Progenitor cell of endocrine pancreas (in vitro differentiated cells): Measurements from ENCODE around the gene ZSCAN4. TPM values are rescaled to one million over a fixed set of nuclear protein-coding genes. Genes with fewer than 3 reads are reported as not detected.

Experiments
- DNase-seq: peaks from one replicate; pipeline ENCODE4 v3.0.0; 2021; ENCODE audit warnings: low spot score; ENCODE audit not compliant: unreplicated experiment
- H3K27ac Mint-ChIP-seq: 2 replicates; pipeline ENCODE4 v1.8.0; 2021; ENCODE audit warnings: mild to moderate bottlenecking, moderate library complexity, mixed read lengths
- H3K27me3 Mint-ChIP-seq: 2 replicates; pipeline ENCODE4 v1.8.0; 2021; ENCODE audit warnings: mixed read lengths
- H3K36me3 Mint-ChIP-seq: 2 replicates; pipeline ENCODE4 v1.8.0; 2022; ENCODE audit warnings: mixed read lengths; ENCODE audit not compliant: insufficient read depth
- H3K4me1 Mint-ChIP-seq: 2 replicates; pipeline ENCODE4 v1.8.0; 2021; ENCODE audit warnings: low read depth, mixed read lengths
- H3K4me3 Mint-ChIP-seq: 2 replicates; pipeline ENCODE4 v1.8.0; 2021; ENCODE audit warnings: low read depth, mild to moderate bottlenecking, moderate library complexity, mixed read lengths
- H3K9me3 Mint-ChIP-seq: 2 replicates; pipeline ENCODE4 v1.8.0; 2021; ENCODE audit warnings: low read depth, mixed read lengths
- total RNA-seq: library from RNA; stranded (reverse); gene quantifications from 2 replicates; pipeline ENCODE4 v1.2.1, GENCODE V29; 2021
- TF ChIP-seq, protein P1 (sequence below): fragments of 200-600 bp; sonication (generic); IDR thresholded peaks from one replicate; pipeline ENCODE4 v1.5.0; 2021; ENCODE audit warnings: antibody characterized with exemption, mild to moderate bottlenecking; ENCODE audit not compliant: unreplicated experiment

ZSCAN4 gene
- total RNA-seq, 1 donor from 2014 or later, result not detected

DNA sequence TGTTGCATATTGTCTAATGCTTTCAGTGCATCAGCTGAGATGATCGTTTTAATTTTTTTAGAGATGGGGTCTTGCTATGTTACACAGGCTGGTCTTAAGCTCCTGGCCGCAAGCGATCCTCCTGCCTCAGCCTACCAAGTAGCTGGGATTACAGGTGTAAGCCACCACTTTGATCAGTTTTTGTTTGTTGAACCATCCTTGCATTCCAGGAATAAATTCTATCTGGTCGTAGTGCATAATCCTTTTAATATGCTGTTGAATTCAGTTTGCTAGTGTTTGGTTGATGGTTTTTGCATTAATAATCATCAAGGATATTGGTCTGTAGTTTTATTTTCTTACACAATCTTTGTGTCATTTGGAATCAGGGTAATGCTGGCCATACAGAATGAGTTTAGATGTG is 31.4 kb upstream of the ZSCAN4 start:
- H3K9me3 Mint-ChIP-seq, result peaks cover 60% of the 10 kb centered on the region
- no peak overlapping the region for H3K4me3 Mint-ChIP-seq
- no peak overlapping the region for H3K27ac Mint-ChIP-seq
- DNase-seq, result no peak
- TF ChIP-seq, protein P1, sequence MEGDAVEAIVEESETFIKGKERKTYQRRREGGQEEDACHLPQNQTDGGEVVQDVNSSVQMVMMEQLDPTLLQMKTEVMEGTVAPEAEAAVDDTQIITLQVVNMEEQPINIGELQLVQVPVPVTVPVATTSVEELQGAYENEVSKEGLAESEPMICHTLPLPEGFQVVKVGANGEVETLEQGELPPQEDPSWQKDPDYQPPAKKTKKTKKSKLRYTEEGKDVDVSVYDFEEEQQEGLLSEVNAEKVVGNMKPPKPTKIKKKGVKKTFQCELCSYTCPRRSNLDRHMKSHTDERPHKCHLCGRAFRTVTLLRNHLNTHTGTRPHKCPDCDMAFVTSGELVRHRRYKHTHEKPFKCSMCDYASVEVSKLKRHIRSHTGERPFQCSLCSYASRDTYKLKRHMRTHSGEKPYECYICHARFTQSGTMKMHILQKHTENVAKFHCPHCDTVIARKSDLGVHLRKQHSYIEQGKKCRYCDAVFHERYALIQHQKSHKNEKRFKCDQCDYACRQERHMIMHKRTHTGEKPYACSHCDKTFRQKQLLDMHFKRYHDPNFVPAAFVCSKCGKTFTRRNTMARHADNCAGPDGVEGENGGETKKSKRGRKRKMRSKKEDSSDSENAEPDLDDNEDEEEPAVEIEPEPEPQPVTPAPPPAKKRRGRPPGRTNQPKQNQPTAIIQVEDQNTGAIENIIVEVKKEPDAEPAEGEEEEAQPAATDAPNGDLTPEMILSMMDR, result no peak
- peaks cover 15% of the 10 kb centered on the region for H3K4me1 Mint-ChIP-seq
- peaks cover 76% of the 10 kb centered on the region for H3K36me3 Mint-ChIP-seq
- no peaks in the 10 kb centered on the region for H3K27me3 Mint-ChIP-seq

DNA sequence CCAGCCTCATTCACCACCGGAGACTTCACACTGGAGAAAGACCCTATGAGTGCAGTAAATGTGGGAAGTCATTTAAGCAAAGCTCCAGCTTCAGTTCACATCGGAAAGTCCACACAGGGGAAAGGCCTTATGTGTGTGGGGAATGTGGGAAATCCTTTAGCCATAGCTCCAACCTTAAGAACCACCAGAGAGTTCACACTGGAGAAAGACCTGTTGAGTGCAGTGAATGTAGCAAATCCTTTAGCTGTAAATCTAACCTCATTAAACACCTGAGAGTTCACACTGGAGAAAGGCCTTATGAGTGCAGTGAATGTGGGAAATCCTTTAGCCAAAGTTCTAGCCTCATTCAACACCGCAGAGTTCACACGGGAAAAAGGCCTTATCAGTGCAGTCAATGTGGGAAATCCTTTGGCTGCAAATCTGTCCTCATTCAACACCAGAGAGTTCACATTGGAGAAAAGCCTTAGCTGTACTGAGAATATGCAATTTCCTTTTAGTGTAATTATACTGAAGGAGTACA is 27.0 kb upstream of the ZSCAN4 start:
- H3K27ac Mint-ChIP-seq, result no peak overlapping the region
- DNase-seq, result no peak
- H3K27me3 Mint-ChIP-seq, result no peaks in the 10 kb centered on the region
- peaks cover 61% of the 10 kb centered on the region for H3K9me3 Mint-ChIP-seq
- TF ChIP-seq, protein P1, result no peak
- H3K4me1 Mint-ChIP-seq, result no peaks in the 10 kb centered on the region
- H3K36me3 Mint-ChIP-seq, result peaks cover 76% of the 10 kb centered on the region
- no peak overlapping the region for H3K4me3 Mint-ChIP-seq

DNA sequence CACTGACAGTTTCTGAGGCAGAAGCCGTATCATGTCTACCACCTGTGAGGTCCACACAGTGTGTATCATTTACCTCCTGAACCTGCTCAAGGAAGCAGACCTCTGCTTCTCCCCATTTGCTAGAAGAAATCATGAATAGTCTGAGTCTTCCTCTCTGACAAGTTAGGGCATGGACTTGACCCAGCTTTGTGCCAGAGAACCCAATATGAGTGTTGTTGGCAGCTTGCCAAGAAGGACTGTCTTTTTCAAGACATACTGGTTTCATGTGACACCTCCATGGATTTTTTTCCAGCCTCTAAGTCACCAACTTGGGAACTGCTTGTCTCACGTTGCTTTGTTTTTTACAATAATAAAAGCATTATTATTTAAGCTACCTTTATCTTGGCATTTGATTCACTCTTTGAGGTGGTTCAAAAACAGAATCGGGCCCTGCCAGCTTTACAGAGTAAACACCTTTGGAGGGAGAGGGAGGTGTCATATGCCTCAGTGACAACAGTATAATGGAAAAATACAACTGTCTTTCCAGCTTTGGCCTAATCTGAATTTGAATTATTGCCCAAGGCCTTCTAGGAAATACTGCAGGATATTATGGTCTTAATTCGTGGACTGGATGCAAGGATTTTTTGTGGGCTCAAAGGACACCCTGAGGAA is 26.2 kb upstream of the ZSCAN4 start:
- Mint-ChIP-seq H3K4me3 (no peak overlapping the region), H3K27me3 (no peaks in the 10 kb centered on the region), H3K4me1 (no peaks in the 10 kb centered on the region), H3K27ac (no peak overlapping the region), H3K9me3 (peaks cover 54% of the 10 kb centered on the region), H3K36me3 (peaks cover 68% of the 10 kb centered on the region)
- DNase-seq, result no peak
- TF ChIP-seq, protein P1, result no peak

DNA sequence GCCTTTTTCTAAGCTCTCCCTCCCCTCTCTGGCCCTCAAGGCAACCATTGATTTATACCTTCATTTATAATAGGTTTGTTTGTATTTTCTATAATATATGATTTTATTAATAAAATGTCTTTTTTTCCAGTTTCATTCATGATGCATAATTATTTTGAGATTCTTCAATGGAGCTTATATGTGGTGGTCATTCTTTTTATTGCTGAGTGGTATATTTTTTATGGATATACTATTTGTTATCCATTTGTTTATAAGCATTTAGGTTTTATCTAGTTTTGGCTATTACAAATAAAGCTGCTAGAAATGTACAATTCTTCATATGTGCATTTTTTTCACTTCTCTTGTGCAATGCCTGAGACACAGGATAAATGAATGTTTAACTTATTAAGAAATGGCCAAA is 25.0 kb upstream of the ZSCAN4 start:
- Mint-ChIP-seq H3K4me3 (no peak overlapping the region), H3K4me1 (no peaks in the 10 kb centered on the region), H3K36me3 (peaks cover 58% of the 10 kb centered on the region), H3K27ac (peak overlapping the region; percentile 24), H3K27me3 (no peaks in the 10 kb centered on the region), H3K9me3 (peaks cover 46% of the 10 kb centered on the region)
- TF ChIP-seq, protein P1, result no peak
- DNase-seq, result no peak

DNA sequence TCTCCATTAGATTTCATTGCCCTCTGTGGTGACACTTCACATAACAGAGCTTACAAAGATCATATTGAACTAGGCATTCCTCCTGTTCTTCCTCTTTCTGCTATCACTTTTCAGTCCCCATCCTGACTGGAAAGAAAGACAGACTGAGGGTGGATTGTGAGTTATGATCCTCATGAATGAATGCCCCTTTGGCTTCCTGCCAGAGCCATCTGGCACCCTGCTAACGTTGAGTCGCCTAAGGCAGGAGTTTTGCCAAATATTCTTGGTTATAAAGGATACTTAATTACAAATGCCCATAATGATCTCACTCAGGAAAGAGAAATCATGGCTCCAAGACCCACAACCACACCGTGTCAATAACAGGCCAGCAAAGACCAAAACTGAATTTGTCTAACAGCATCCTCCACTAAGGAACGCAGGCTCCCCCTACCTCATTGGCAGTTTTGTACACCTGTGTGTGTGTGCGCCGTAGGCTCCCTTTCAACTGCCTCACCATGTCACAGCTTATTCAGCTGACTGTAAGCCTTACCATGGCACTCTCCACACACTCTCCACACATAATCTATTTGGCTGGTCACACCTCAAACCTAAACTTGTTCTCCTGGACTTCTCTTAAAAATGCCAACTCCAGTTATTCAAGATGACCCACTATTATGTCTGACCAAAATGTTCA is 20.3 kb upstream of the ZSCAN4 start:
- Mint-ChIP-seq H3K27me3 (peaks cover 2% of the 10 kb centered on the region), H3K36me3 (peaks cover 10% of the 10 kb centered on the region), H3K27ac (no peak overlapping the region), H3K4me3 (no peak overlapping the region), H3K9me3 (peaks cover 16% of the 10 kb centered on the region), H3K4me1 (no peaks in the 10 kb centered on the region)
- DNase-seq, result no peak
- TF ChIP-seq, protein P1, result no peak
